Fibroblast of lung (primary cell): Measurements from ENCODE around the gene GRIK5.

Experiments
- CTCF ChIP-seq, 2 donors: IDR thresholded peaks in 1 of 2; conservative IDR thresholded peaks in 1 of 2; 1 replicate in 1 of 2; 2 replicates in 1 of 2; pipeline ENCODE4 v1.5.1; 2011 to 2012; ENCODE audit warnings: low read length in 2 of 2, control low read depth in 1 of 2, inconsistent platforms in 1 of 2, low read depth in 1 of 2, mild to moderate bottlenecking in 1 of 2
- EZH2 ChIP-seq: IDR thresholded peaks from 2 replicates; pipeline ENCODE4 v1.5.1; 2012; ENCODE audit warnings: low read length, control low read depth, mild to moderate bottlenecking; ENCODE audit errors: missing control alignments

- TF ChIP-seq CTCF (conservative IDR thresholded peaks at IDR 0.05 in 1 of 2, IDR thresholded peaks at IDR 0.05 in 1 of 2; ENCODE audit: low read depth in 1 of 2, low read length in 2 of 2) (no peak), EZH2 (no peak)
These were observed 15.8 kb downstream of the GRIK5 start for GRCh38 chr19:42054205-42054604.
